ENCODE results near the gene NUTM2G.
"Not testable (repeated sequence)": the region's sequence is repeated elsewhere in the genome, so short reads cannot be mapped to it uniquely, and the experiment has no call there.

Gene NUTM2G, protein sequence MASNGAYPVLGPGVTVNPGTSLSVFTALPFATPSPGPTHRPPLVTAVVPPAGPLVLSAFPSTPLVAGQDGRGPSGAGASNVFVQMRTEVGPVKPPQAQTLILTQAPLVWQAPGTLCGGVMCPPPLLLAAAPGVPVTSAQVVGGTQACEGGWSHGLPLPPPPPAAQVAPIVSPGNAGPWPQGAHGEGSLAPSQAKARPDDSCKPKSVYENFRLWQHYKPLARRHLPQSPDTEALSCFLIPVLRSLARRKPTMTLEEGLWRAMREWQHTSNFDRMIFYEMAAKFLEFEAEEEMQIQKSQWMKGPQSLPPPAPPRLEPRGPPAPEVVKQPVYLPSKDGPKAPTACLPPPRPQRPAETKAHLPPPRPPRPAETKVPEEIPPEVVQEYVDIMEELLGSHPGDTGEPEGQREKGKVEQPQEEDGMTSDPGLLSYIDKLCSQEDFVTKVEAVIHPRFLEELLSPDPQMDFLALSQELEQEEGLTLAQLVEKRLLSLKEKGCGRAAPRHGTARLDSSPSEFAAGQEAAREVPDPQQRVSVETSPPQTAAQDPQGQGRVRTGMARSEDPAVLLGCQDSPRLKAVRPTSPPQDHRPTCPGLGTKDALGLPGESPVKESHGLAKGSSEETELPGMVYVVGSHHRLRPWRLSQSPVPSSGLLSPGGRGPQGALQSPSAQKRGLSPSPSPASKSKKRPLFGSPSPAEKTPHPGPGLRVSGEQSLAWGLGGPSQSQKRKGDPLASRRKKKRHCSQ

DNA sequence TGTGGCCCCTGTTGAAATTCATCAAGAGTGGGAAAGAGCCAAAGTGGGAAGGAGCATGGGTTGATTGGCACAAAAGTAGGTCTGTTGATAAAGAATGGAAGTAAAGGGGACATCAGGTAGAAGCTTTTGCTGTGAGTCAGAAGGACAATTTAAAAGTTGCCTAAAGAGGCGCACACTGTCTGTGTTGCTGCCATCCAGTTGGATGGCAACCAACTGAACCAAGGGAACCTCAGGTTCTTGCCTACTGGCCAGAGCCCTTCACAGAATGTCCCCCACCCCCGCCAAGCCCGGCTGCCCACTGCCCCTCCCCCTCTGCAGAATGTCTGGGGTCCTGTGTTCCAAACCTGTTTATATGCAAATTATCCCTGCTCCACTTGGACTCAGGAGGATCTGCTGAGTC is at the start of gene NUTM2G:
TSS of gene NUTM2G (plus strand) at position 301 of the 400 bp plus-strand sequence. CDS start 182 bp downstream, outside the sequence.
- DNase-seq = not testable (repeated sequence)

DNA sequence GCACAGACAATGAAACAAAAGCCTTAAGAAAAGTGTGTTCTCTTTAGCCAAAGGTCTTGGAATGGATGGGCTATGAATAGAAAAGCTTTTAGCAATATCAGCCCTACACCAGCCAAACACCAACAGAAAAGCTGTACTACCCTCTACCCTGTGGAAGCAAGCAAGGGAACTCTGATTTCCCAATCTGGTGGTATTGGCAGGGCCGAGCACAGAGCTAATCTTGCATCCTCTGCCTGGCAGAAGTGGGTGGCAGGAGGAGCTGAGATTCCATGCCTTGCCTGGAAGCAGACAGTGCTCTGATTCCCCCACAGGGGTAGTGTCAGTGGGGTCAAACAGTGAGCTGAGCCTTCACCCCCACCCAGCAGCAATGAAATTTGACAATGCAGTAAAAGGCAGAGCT is 44.7 kb upstream of the NUTM2G start:
- no peak for DNase-seq

- DNase-seq = no peak
Measured at GRCh38 chr9:96884443-96884842, 44.2 kb upstream of the NUTM2G start.

DNA sequence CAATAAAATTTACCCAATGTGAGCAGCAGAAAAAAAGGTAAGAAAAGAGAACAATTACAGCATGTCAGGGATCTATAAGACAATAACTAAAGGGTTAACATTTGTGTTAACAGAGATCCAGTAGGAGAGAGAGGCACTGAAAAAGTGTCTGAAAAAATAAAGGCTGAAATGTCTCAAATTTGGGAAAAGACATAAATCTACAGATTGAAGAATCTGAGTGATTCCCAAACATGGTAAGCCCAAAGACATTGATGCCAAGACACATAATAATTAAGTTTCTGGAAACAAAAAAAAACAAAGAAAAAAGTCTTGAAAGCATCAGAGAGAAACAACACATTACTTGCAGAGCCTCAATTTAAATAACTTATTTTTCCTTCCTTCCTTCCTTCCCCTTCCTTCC is 43.2 kb upstream of the NUTM2G start:
- DNase-seq = no peak

DNA sequence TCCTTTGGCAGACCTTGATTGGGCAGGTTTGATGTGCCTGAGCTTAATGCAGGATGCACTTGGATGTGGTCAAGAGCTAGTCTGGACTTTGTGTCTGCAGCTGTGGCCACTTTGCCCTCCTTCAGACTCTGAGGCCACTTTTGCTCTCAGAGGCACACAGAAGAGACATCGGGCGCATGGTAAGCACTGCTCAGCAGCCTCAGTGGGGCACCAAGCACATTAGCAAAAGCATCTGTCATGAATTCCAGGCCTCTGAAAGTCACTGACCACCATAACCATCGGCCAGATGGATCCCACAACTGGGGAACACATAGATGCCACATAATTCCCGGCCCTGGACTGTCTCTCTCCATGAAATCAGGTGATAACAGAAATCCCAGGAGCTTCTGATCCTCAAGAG is 40.1 kb upstream of the NUTM2G start:
- DNase-seq = no peak

- DNase-seq = no peak
Measured at GRCh38 chr9:96892131-96892530, 36.5 kb upstream of the NUTM2G start.

DNA sequence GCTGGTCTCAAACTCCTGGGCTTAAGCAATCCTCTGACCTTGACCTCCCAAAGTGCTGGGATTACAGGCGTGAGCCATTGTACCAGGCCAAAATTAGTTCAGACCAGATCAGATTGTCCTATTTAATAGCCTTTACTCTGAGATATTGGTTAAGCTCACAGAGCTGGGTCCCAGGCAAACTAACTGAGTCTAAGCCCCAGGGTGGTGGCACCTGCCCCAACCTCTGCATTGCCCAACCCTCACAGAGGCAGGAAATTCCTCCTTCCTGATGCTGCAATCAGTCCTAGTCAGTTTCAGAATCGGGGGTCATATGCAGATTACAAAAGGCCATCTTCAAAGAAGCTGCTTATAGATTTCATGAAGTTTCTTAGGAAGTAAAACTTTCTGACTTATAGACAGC is 28.6 kb upstream of the NUTM2G start:
- not testable (repeated sequence) for DNase-seq

DNA sequence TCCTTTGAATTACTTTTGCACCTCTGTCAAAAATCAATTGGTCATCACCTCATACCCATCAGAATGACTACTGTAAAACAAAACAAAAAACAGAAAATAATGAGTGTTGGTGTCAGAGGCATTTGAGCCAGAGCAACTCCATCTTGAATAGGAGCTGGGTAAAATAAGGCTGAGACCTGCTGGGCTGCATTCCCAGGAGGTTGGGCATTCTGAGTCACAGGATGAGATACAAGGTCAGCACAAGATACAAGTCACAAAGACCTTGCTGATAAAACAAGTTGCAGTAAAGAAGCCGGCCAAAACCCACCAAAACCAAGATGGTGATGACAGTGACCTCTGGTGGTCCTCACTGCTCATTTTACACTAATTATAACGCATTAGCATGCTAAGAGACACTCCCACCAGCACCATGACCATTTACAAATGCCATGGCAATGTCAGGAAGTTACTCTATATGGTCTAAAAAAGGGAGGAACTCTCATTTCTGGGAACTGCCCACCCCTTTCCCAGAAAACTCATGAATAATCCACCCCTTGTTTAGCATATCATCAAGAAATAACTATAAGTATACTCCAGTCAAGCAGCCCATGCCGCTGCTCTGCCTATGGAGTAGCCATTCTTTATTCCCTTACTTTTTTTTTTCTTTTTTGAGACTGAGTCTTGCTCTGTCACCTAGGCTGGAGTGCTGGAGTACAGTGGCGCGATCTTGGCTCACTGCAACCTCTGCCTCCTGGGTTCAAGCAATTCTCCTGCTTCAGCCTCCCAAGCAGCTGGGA is 23.5 kb upstream of the NUTM2G start:
- not testable (repeated sequence) for DNase-seq

DNA sequence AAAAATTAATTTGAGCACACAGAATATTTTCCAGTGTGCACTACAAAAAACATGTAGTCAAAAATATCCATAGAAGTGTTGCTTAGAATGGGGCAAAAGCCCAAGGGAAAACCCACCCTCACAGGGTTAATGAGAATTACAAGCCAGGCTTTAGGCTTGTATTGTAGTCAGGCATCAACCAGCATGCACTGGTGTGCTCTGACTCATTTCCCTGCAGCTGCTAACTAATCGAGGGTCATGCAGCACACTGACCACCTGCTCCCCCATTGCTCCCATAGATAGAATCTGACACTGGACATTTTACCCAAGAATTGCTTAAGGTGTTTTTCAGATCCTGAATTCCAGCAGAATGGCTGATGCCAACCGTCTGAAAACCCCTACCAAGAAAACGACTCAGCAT is 20.2 kb upstream of the NUTM2G start:
- not testable (repeated sequence) for DNase-seq

GRCh38 chr9:96915539-96915938 is 13.1 kb upstream of the NUTM2G start:
- not testable (repeated sequence) for DNase-seq

DNA sequence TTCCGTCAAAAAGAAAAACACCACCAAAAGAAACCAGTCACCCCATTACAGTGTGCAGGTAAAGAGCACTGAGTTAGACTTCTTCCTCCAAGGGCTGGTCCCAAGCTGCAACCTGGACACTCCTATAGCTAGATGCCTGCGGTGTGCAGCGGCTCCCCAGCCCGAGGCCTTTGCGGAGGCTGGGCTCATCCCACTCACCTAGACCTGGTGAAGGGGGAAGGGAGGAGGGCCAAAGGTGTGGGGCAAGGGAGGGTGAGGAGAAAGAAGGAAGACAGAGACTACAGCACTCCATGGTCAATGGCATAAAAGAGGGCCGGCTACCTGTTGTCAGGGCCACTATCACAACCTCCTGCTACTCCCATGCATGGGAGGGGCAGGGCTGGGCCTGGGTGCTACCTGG is 12.1 kb upstream of the NUTM2G start:
- not testable (repeated sequence) for DNase-seq

GRCh38 chr9:96918550-96918949 is 10.1 kb upstream of the NUTM2G start:
- DNase-seq = not testable (repeated sequence)

DNA sequence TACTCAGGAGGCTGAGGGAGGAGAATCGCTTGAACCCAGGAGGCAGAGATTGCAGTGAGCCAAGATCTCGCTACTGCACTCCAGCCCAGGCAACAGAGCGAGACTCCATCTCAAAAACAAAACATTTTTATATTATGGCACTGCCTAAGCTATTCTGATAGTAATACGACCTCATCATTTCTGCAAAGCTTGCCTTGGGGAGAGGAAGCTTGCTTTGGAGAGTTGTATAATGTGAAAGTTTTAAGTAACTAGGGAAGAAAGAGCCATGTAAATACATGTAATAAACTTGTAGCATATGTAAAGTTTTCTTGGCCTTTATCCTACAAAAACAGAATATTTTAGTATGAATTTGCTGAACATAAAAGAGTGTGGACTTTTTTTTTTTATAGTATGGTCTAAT is 7.8 kb upstream of the NUTM2G start:
- not testable (repeated sequence) for DNase-seq

- DNase-seq = not testable (repeated sequence)
Measured at GRCh38 chr9:96925587-96925986, 3.1 kb upstream of the NUTM2G start.

DNA sequence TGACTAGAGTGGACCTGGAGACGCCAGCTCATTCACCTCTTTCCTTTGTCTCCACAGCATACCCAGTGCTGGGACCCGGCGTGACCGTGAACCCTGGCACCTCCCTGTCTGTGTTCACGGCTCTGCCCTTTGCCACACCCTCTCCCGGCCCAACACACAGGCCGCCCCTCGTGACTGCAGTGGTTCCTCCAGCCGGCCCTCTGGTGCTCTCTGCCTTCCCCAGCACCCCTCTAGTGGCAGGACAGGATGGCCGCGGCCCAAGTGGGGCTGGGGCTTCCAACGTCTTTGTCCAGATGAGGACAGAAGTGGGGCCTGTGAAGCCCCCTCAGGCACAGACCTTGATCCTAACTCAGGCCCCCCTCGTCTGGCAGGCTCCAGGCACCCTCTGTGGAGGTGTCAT is 3.0 kb downstream of the NUTM2G start:
- DNase-seq = not testable (repeated sequence)

DNA sequence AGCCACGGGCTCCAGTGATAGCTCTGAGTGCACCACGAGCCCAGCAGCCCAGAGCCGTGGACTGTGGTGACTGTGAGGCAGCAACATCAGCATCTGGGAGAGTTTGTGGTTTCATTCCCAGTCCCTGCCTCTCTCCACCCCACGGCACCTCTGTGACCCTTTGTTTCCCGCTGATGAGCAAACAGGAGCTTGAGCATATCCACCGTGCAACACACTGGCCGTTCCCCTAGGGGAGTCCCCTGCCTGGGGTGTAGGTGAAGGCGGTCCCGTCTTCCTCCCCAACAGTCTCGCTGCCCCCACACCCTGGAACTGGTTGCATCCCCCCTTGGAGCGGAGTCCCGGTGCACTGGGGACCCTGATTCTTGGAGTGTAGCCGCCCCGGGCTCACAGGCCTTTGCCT is 5.5 kb downstream of the NUTM2G start:
- DNase-seq = not testable (repeated sequence)

GRCh38 chr9:96934706-96935105 is 6.1 kb downstream of the NUTM2G start:
- not testable (repeated sequence) for DNase-seq

DNA sequence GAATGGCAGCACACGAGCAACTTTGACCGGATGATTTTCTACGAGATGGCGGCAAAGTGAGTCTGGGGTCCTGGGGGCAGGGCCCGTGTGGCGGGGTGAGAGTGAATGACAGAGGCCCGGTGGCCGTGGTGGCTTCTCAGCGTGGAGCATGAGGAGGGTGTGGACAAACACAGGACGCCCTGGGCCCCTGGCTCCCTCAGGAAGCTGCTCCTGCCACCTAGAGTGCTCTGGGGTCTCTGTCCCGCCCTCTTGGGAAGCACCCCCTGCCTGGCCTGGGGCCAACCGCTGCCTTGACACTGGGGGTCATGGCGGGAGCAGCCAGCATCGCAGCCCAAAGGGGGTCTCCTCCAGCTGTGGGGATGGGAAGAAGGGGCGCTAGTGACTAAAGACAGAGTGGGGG is 6.8 kb downstream of the NUTM2G start:
- not testable (repeated sequence) for DNase-seq

DNA sequence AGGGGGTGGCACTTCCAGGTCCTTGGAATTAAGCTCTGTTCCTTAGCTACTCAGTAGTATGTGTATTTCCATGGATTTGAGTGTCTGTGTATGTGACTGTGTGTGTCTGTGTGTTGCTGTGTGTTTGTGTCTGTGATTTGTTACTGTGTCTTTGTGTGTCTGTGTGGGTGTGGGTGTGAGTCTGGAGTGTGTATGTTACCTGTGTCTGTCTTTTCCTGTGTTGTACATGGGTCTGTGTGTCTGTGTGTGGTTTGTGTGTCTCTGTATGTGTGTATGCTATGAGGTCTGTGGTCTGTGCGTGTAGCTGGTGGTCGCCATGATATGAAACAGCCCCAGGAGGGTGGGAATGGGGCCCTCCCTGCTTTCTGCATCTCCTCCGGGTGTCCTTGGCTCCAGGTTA is 8.8 kb downstream of the NUTM2G start:
- DNase-seq = not testable (repeated sequence)

GRCh38 chr9:96938957-96939665 is 10.5 kb downstream of the NUTM2G start:
- DNase-seq = not testable (repeated sequence)

- DNase-seq = not testable (repeated sequence)
Measured at GRCh38 chr9:96940982-96941381, 12.3 kb downstream of the NUTM2G start.

- not testable (repeated sequence) for DNase-seq
Measured at GRCh38 chr9:96941628-96942027, 13.0 kb downstream of the NUTM2G start.

Data from midbrain (tissue), 1 donor.